ENCODE measurements around the gene ACOT12. TPM values are rescaled to one million over a fixed set of nuclear protein-coding genes. Genes with fewer than 3 reads are reported as not detected.
A peak's percentile ranks its signal among the peaks of the same experiment; 100 is the strongest.

The ACOT12 gene
- total and polyA plus RNA-seq, 8 donors = 0.15 to 0.77 (median 0.34) TPM; not detected in 2

DNA sequence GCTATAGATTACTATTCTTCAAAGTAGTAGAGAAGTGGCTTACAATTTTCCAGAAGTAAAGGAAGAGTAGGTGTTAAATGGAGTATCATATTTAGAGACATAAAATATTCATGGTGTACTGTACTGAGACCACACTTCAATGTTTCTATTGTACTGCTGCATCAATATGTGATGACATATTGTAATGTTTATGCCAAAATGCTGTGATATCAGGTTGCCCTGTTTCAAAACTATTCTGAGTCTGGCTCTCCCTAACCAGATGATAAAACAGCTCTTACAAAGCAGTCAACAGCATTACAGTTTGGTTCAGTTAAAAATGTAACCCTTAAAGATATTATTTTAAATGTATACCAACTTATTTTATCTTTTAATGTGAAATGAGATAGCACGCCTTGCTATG, 30.8 kb upstream of the ACOT12 start:
- ATAC-seq (no peak), DNase-seq (no peak)
- intact Hi-C loops (cut with DNase I) = loop anchor here in 1 of 2 donors (10.0 kb wide), 1 partner anchor 320 kb away; no protein-coding TSS in a partner anchor
- H3K36me3 ChIP-seq = no peaks in the 10 kb centered on the region
- H3K27ac ChIP-seq = no peak overlapping the region
- H3K4me1 ChIP-seq = peaks cover 0 to 12% of the 10 kb centered on the region in 2 donors
- no peak overlapping the region for H3K4me3 ChIP-seq
- no peaks in the 10 kb centered on the region for H3K27me3 ChIP-seq
- TF ChIP-seq, protein P1, sequence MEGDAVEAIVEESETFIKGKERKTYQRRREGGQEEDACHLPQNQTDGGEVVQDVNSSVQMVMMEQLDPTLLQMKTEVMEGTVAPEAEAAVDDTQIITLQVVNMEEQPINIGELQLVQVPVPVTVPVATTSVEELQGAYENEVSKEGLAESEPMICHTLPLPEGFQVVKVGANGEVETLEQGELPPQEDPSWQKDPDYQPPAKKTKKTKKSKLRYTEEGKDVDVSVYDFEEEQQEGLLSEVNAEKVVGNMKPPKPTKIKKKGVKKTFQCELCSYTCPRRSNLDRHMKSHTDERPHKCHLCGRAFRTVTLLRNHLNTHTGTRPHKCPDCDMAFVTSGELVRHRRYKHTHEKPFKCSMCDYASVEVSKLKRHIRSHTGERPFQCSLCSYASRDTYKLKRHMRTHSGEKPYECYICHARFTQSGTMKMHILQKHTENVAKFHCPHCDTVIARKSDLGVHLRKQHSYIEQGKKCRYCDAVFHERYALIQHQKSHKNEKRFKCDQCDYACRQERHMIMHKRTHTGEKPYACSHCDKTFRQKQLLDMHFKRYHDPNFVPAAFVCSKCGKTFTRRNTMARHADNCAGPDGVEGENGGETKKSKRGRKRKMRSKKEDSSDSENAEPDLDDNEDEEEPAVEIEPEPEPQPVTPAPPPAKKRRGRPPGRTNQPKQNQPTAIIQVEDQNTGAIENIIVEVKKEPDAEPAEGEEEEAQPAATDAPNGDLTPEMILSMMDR (IDR thresholded peaks at IDR 0.05) = no peak
- H3K9me3 ChIP-seq = no peaks in the 10 kb centered on the region

DNA sequence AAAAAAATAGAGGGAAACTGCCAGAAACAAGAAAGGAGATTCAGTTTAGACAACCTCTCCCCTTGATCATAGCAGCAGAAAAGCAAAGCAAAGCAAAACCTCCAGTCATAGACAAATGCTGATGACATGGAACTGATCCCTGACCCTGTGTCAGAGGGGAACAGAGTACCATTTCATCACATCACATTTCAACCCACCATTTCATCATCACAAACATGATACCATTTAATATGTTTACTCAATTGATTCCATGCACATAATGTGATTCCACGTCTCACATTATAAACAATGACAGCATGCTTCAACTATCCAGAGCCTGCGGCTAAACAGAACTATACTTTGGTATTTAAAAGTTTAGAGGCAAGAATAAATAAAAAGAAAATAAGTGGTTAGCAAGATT, 28.7 kb upstream of the ACOT12 start:
- DNase-seq = peak in 1 of 4 donors; percentile 36
- no peak overlapping the region for H3K4me3 ChIP-seq
- intact Hi-C loops (cut with DNase I) = loop anchor here in 1 of 2 donors (10.0 kb wide), 1 partner anchor 322 kb away; no protein-coding TSS in a partner anchor
- no peak for ATAC-seq
- no peaks in the 10 kb centered on the region for H3K36me3 ChIP-seq
- H3K4me1 ChIP-seq = peaks cover 0 to 12% of the 10 kb centered on the region in 2 donors
- TF ChIP-seq, protein P1 (IDR thresholded peaks at IDR 0.05) = no peak
- peak overlapping the region in 1 of 2 donors; percentile 5 for H3K27ac ChIP-seq
- H3K27me3 ChIP-seq = no peaks in the 10 kb centered on the region
- no peaks in the 10 kb centered on the region for H3K9me3 ChIP-seq

DNA sequence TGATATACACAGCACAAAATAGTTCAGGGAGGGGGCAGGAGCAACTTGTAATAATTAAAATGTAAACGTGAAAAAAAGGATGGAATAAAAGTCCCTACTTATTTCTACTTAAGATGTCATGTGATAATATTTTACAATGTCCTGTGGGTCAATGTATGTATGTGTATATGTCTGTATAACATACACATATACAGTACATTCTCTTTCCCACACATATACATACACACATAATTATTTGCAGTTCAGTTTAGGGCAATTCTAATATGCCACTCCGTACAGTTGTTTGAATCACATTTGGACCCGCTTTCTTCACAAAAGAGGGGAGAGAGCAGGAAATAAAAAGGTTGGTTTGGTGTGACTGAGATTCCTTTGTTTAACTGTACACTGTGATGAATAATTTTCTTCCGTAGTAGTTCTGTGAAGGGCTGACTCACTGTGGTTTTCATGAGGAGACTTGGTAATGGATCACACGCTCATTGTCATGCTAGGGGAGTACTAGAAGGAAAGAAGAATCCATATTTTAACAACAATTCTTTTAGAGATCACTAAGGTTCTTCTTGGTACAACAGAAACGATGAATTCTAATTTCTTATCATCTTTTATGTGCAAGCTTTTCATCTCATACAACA, 26.2 kb upstream of the ACOT12 start:
- no peaks in the 10 kb centered on the region for H3K36me3 ChIP-seq
- peak; percentile 85 for ATAC-seq
- no peak overlapping the region for H3K27ac ChIP-seq
- TF ChIP-seq, protein P1 (IDR thresholded peaks at IDR 0.05) = no peak
- DNase-seq = no peak
- H3K4me1 ChIP-seq = no peaks in the 10 kb centered on the region
- no peak overlapping the region for H3K4me3 ChIP-seq
- no peaks in the 10 kb centered on the region for H3K9me3 ChIP-seq
- intact Hi-C loops (cut with DNase I) = loop anchor here in 1 of 2 donors (10.0 kb wide), 1 partner anchor 325 kb away; no protein-coding TSS in a partner anchor
- H3K27me3 ChIP-seq = no peaks in the 10 kb centered on the region

DNA sequence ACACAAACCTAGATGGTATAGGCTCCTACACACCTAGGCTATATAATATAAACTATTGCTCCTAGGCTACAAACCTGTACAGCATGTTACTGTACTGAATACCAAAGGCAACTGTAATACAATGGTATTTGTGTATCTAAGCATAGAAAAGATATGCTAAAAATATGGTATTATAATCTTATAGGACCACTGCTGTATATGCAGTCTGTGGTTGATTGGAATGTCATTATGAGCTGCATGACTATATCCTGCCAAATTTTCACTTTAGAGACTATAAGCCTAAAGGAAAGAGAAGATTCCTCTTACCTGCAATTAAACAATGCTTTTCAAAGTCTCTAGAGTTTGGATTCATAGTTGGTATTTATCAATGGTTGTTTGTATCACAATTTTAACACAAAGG, 24.7 kb upstream of the ACOT12 start:
- ATAC-seq (no peak), DNase-seq (no peak)
- H3K27me3 ChIP-seq = no peaks in the 10 kb centered on the region
- no peak overlapping the region for H3K4me3 ChIP-seq
- intact Hi-C loops (cut with DNase I) = no loop called here
- H3K27ac ChIP-seq = no peak overlapping the region
- no peaks in the 10 kb centered on the region for H3K9me3 ChIP-seq
- H3K36me3 ChIP-seq = no peaks in the 10 kb centered on the region
- no peaks in the 10 kb centered on the region for H3K4me1 ChIP-seq
- TF ChIP-seq, protein P1 (IDR thresholded peaks at IDR 0.05) = no peak

DNA sequence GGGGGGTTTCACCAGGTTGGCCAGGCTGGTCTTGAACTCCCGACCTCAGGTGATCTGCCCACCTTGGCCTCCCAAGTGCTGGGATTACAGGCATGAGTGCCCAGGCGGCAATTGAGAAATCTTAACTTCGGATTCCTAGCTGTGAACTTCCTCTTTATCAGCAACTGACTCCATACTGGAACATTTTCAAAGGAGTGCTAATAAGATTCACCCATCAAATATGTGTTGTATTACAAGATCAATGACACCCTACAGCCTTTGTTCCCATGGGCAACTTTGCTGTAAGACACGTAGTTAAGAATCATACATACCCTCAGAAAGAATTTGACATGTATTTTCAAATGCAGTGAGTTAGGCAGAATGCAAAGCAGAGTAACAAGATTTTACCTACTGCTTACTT, 23.1 kb upstream of the ACOT12 start:
- Histone ChIP-seq H3K4me1 (no peaks in the 10 kb centered on the region), H3K36me3 (no peaks in the 10 kb centered on the region), H3K27ac (no peak overlapping the region), H3K9me3 (no peaks in the 10 kb centered on the region), H3K27me3 (no peaks in the 10 kb centered on the region), H3K4me3 (no peak overlapping the region)
- no peak for ATAC-seq
- no peak for DNase-seq
- intact Hi-C loops (cut with DNase I) = no loop called here
- TF ChIP-seq, protein P1 (IDR thresholded peaks at IDR 0.05) = no peak

Data from left lung (tissue), 10 donors.